ENCODE data around the gene ZNF215.

- TF ChIP-seq POLR2A (IDR thresholded peaks at IDR 0.05) (no peak), CTCF (IDR thresholded peaks at IDR 0.05) (no peak)
These were observed 66.5 kb downstream of the ZNF215 start for GRCh38 chr11:6992457-6993417.
